GM12864 (cell line): ENCODE data around the gene NLRC5.

Experiments
- DNase-seq: peaks from one replicate; pipeline ENCODE4 v3.0.0-alpha.2; 2011; ENCODE audit warnings: low read depth
- H3K4me3 ChIP-seq: 2 replicates; pipeline ENCODE4 v1.5.1; 2011; ENCODE audit warnings: mild to moderate bottlenecking, low read depth, low read length, control low read depth
- TF ChIP-seq, protein P1 (sequence below): IDR thresholded peaks from 2 replicates; pipeline ENCODE4 v1.5.1; 2011; ENCODE audit warnings: low read depth, mild to moderate bottlenecking, moderate library complexity, low read length, control low read depth, inconsistent platforms; ENCODE audit errors: missing control alignments

Gene NLRC5

DNA sequence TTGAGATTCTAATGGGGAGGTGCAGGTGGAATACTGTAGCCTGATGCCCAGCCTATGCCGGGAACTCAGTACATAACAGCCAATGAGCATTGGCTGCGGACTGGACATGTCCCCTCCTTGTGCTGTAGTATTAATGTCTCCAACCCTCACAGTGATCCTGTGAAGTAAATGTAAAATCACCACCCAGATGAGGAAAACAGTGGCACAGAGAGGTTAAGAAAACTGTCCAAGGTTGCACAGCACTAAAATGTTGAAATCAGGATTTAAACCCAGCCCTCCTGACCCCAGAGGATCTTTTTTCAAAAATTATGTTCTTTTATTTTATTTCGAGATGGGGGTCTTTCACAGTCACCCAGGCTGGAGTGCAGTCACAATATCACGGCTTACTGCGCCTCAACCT is 7.9 kb downstream of the NLRC5 start:
- TF ChIP-seq, protein P1, sequence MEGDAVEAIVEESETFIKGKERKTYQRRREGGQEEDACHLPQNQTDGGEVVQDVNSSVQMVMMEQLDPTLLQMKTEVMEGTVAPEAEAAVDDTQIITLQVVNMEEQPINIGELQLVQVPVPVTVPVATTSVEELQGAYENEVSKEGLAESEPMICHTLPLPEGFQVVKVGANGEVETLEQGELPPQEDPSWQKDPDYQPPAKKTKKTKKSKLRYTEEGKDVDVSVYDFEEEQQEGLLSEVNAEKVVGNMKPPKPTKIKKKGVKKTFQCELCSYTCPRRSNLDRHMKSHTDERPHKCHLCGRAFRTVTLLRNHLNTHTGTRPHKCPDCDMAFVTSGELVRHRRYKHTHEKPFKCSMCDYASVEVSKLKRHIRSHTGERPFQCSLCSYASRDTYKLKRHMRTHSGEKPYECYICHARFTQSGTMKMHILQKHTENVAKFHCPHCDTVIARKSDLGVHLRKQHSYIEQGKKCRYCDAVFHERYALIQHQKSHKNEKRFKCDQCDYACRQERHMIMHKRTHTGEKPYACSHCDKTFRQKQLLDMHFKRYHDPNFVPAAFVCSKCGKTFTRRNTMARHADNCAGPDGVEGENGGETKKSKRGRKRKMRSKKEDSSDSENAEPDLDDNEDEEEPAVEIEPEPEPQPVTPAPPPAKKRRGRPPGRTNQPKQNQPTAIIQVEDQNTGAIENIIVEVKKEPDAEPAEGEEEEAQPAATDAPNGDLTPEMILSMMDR: no peak
- no peak for DNase-seq

DNA sequence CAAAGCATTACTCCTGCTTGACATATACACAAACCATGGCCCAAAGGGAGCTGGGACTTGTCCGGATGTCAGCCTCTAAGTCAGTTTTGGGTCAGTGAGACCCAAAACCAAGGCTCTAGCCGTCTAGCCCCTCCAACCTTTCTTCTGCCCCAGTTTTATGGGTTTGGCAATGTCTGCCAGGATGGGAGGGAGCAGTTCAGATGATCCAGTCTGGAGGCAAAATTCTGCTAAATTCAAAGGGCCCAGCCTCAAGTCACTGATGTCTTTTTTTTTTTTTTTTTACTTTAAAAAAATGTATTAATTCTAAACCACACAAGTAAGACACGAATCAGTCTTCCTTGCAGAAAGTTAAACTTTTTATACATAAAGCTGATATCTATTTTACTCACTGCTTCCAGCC is 8.6 kb downstream of the NLRC5 start:
- DNase-seq: no peak
- no peak overlapping the region for H3K4me3 ChIP-seq
- TF ChIP-seq, protein P1: no peak

More for the DNA sequence above, 7.9 kb downstream of the NLRC5 start:
- no peak overlapping the region for H3K4me3 ChIP-seq

DNA sequence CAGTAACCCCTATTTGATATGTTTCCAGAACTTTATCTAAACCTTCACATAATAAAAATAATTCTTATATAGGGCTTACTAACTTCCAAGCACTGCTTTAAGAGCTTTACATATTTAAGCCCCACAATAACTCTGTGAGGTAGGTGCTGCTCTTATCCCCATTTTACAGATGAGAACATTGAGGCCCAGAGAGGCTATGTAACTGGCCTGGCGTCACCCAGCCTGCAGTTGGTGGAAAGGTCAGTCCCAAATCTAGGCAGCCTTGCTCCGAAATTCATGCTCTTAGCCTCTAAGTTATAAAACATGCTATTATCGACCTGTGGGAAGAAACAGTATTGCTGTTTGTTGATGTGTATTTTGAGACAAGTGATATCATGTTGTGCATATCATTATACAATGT is 9.0 kb downstream of the NLRC5 start:
- TF ChIP-seq, protein P1: no peak

DNA sequence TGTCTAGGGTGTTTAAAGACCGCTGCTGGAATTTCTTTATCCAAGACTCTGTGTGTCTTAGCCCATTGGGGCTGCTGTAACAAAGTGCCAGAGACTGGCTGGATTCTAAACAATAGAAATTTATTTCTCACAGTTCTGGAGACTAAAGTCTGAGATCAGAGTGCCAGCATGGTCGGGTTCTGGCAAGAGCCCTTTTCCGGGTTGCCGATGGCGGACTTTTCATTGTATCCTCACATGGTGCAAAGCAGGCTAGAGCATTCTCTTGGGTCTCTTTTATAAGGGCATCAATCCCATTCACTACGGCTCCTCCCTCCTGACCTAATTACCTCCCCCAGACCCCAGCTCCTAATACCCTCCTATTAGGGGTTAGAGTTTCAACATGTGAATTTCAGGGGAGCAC is 9.5 kb downstream of the NLRC5 start:
- no peak for DNase-seq
- H3K4me3 ChIP-seq: no peak overlapping the region
- TF ChIP-seq, protein P1: no peak

More for the DNA sequence above, 9.0 kb downstream of the NLRC5 start:
- DNase-seq: no peak
- H3K4me3 ChIP-seq: no peak overlapping the region

DNA sequence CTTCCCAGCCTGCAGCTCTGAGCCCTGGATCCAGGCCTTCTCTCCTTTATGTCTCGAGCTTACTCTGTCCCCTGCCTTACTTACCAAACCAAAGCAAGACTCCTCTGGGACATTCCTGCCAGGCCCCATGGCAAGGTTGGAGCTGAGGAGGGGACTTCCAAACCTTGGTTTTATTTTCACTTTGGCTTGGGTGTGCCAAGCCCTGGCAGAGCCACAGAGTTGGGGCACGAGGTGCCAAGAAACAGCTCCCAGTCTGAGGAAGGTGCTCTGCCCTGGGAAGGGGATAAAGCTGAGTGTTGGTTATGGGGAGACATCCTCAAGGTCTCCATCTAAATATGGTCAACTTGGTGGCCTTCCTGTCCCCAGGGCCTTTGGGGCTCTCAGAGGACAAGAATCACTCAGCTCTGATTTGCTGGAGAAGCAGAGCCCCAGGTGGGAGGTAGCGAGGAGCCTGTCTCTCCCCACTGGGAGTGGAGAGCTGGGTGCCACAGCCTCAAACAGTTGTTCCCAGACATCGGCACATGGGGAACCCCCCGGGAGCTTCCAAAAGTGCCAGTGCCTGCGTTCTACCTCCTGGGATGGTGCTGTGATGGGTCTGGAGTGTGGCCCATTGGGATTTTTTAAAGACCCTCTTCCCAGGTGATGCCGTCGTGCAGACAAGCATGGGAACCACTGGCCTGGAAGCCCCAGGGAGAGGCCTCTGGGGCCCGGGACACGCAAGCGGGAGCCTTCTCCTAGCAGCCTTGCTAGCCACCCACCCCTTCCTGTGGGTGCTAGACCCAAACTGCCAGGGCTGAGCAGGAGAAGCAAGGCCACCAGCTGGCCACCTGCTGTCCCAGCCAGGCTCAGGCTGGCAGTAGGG is 10.3 kb downstream of the NLRC5 start:
- H3K4me3 ChIP-seq: peak overlapping the region; percentile 14
- TF ChIP-seq, protein P1: no peak
- no peak for DNase-seq

DNA sequence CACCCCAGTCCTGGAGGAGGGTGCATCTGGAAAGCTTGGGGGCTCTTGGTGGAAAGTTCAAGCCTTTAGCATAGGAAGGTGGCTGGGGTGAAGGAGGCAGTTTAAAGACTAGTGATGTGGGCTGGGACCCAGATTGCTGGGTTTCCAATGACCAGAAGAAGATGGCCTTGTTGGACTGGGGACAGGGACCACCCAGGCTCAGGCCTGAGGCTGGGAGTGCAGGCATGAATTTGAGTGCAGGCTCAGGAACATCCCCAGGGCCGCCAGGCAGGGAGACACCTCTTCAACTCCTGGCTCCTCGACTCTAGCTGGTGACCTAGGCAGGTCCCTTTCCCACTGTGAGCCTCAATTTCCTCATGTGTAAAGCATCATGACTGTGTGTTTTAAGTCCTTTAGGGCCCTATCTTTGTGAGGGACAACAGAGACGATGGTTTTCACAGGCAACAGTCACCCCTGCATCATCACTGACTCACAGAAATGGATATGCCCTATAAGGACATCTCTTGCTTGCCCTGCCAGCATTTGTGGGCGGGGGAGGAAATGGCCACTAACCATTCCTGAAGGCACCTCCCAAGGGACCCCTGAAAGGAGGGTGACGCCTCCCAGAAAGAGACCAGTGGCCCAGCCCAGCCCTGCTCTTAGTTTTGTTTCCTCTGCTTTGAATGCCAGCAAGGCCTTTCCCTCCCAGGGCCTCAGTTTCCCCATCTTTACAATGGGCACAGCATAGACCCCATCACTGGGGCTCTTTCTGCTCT is 11.1 kb downstream of the NLRC5 start:
- DNase-seq: no peak
- TF ChIP-seq, protein P1: no peak
- H3K4me3 ChIP-seq: peak overlapping the region; percentile 12; the same call in 1 of the 2 replicates
